Measurements from ENCODE around the gene BEND3.

BEND3 gene

DNA sequence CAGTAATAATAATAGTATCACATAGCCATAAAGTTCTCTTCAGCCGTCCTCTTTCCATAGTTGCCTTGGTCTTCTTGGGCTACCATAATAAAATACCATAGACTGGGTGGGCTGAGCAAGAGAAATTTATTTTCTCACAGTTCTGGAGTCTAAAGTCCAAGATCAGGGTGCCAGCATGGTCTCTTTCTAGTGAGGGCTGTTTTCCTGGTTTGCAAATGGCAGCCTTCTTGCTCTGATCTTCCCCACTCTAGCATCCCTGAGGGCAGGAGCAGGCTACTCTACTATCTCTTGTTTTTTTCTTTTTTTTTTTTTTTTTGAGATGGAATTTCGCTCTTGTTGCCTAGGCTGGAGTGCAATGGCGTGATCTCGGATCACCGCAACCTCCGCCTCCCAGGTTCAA, 8.2 kb upstream of the BEND3 start:
- no peak overlapping the region for H3K4me3 ChIP-seq (ENCODE audit: low read depth, low read length)
- no peak for DNase-seq (ENCODE audit: low read depth)
- TF ChIP-seq, protein P1, sequence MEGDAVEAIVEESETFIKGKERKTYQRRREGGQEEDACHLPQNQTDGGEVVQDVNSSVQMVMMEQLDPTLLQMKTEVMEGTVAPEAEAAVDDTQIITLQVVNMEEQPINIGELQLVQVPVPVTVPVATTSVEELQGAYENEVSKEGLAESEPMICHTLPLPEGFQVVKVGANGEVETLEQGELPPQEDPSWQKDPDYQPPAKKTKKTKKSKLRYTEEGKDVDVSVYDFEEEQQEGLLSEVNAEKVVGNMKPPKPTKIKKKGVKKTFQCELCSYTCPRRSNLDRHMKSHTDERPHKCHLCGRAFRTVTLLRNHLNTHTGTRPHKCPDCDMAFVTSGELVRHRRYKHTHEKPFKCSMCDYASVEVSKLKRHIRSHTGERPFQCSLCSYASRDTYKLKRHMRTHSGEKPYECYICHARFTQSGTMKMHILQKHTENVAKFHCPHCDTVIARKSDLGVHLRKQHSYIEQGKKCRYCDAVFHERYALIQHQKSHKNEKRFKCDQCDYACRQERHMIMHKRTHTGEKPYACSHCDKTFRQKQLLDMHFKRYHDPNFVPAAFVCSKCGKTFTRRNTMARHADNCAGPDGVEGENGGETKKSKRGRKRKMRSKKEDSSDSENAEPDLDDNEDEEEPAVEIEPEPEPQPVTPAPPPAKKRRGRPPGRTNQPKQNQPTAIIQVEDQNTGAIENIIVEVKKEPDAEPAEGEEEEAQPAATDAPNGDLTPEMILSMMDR (IDR thresholded peaks at IDR 0.05; ENCODE audit: low read depth, low read length), result no peak
- no peak for TF ChIP-seq POLR2A (IDR thresholded peaks at IDR 0.05; ENCODE audit: extremely low read depth, insufficient read length)
- TF ChIP-seq, protein P2, sequence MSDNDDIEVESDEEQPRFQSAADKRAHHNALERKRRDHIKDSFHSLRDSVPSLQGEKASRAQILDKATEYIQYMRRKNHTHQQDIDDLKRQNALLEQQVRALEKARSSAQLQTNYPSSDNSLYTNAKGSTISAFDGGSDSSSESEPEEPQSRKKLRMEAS (IDR thresholded peaks at IDR 0.05; ENCODE audit: low read depth, low read length), result no peak

GRCh38 chr6:107122748-107123147, 7.4 kb upstream of the BEND3 start:
- no peak for TF ChIP-seq POLR2A (IDR thresholded peaks at IDR 0.05; ENCODE audit: extremely low read depth, insufficient read length)
- TF ChIP-seq, protein P1 (IDR thresholded peaks at IDR 0.05; ENCODE audit: low read depth, low read length), result no peak
- no peak for TF ChIP-seq MYC (IDR thresholded peaks at IDR 0.05; ENCODE audit: low read depth, low read length)
- TF ChIP-seq, protein P2 (IDR thresholded peaks at IDR 0.05; ENCODE audit: low read depth, low read length), result no peak
- no peak for DNase-seq (ENCODE audit: low read depth)

GRCh38 chr6:107121964-107122495, 6.7 kb upstream of the BEND3 start:
- no peak for TF ChIP-seq MYC (IDR thresholded peaks at IDR 0.05; ENCODE audit: low read depth, low read length)
- TF ChIP-seq, protein P1 (IDR thresholded peaks at IDR 0.05; ENCODE audit: low read depth, low read length), result no peak
- TF ChIP-seq POLR2A (IDR thresholded peaks at IDR 0.05; ENCODE audit: extremely low read depth, insufficient read length), result no peak
- TF ChIP-seq, protein P2 (IDR thresholded peaks at IDR 0.05; ENCODE audit: low read depth, low read length), result no peak
- H3K4me3 ChIP-seq (ENCODE audit: low read depth, low read length), result no peak overlapping the region
- no peak for DNase-seq (ENCODE audit: low read depth)

More at GRCh38 chr6:107122748-107123147, 7.4 kb upstream of the BEND3 start:
- no peak overlapping the region for H3K4me3 ChIP-seq (ENCODE audit: low read depth, low read length)

DNA sequence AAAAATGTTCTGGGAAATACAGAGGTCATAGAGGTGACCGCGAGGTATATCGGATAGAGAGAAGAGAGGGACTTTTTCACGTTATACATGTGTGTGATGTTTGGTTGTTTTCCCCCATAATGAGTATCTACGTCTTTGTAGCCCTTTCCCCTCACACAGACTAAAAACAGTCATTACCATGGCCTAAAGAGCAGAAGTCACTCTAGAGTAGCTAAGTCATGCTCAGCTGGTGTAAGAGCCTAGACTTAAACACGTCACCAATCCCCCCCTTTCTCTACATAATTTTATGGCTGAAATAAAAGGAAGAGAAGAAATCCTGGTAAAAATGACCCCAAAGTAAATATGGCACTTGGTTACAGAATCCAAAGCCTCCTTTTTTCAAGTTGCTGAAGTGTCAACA, 6.0 kb upstream of the BEND3 start:
- no peak overlapping the region for H3K4me3 ChIP-seq (ENCODE audit: low read depth, low read length)
- TF ChIP-seq MYC (IDR thresholded peaks at IDR 0.05; ENCODE audit: low read depth, low read length), result no peak
- no peak for TF ChIP-seq POLR2A (IDR thresholded peaks at IDR 0.05; ENCODE audit: extremely low read depth, insufficient read length)
- TF ChIP-seq, protein P2 (IDR thresholded peaks at IDR 0.05; ENCODE audit: low read depth, low read length), result no peak
- TF ChIP-seq, protein P1 (IDR thresholded peaks at IDR 0.05; ENCODE audit: low read depth, low read length), result no peak
- no peak for DNase-seq (ENCODE audit: low read depth)

GRCh38 chr6:107120404-107120803, 5.1 kb upstream of the BEND3 start:
- TF ChIP-seq, protein P1 (IDR thresholded peaks at IDR 0.05; ENCODE audit: low read depth, low read length), result no peak
- no peak for TF ChIP-seq POLR2A (IDR thresholded peaks at IDR 0.05; ENCODE audit: extremely low read depth, insufficient read length)
- TF ChIP-seq, protein P2 (IDR thresholded peaks at IDR 0.05; ENCODE audit: low read depth, low read length), result no peak
- TF ChIP-seq MYC (IDR thresholded peaks at IDR 0.05; ENCODE audit: low read depth, low read length), result no peak
- H3K4me3 ChIP-seq (ENCODE audit: low read depth, low read length), result no peak overlapping the region
- DNase-seq (ENCODE audit: low read depth), result no peak
